ENCODE results near the gene RAB3GAP1.

The RAB3GAP1 gene

GRCh38 chr2:135202751-135203150, 150.7 kb downstream of the RAB3GAP1 start:
- in situ Hi-C loops (cut with MboI; ENCODE audit: low sequenced_read_pairs): no loop called here

DNA sequence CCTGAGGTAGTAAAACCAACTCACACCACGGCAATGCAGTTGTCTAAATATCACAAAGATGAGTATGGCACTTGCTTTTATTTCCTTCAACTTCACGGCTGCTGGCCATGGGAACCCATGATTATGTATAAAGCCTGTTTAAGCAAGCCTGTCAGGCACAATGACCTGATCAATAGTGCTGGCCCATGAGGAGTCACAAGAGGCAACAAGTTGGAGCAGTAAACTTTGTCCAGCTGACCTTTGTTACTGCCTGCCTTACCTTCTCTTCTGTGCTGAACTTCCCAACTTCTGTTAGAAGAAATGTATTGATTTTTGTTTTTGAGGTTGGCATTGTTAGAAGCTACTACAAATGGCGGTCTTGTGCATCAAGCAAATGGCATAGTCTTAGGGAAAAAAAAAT, 151.9 kb downstream of the RAB3GAP1 start:
- in situ Hi-C loops (cut with MboI; ENCODE audit: low sequenced_read_pairs): no loop called here

GRCh38 chr2:135208016-135208415, 155.9 kb downstream of the RAB3GAP1 start:
- in situ Hi-C loops (cut with MboI; ENCODE audit: low sequenced_read_pairs): no loop called here

GRCh38 chr2:135212757-135213156, 160.7 kb downstream of the RAB3GAP1 start:
- in situ Hi-C loops (cut with MboI; ENCODE audit: low sequenced_read_pairs): no loop called here

GRCh38 chr2:135218426-135218825, 166.3 kb downstream of the RAB3GAP1 start:
- in situ Hi-C loops (cut with MboI; ENCODE audit: low sequenced_read_pairs): no loop called here

DNA sequence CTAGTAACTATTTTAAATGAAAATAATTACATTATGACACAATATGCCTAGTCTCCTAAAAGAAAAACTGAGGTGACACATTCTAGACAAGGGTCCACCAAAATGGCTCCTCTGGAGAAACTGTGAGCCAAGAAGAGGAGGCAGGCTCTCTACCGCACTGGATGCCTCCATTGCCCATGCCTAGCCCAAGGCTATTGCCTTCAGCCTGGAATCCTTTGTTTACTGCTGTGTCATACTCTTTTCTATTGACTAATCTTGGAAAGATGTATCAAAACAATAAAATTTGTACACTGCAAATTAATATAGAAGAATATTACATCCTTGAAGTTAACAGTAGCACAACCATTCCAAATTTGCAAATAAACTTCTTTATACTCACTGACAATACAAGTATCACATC, 167.1 kb downstream of the RAB3GAP1 start:
- in situ Hi-C loops (cut with MboI; ENCODE audit: low sequenced_read_pairs): no loop called here
